Fibroblast of villous mesenchyme (primary cell): ENCODE results near the gene RPL36. TPM values are rescaled to one million over a fixed set of nuclear protein-coding genes. Genes with fewer than 3 reads are reported as not detected.

Source experiments
- DNase-seq: peaks from one replicate; pipeline ENCODE4 v3.0.0-alpha.2; 2010; ENCODE audit warnings: low read depth
- H3K4me3 ChIP-seq: 2 replicates; pipeline ENCODE4 v1.5.1; 2011; ENCODE audit warnings: low read depth, mild to moderate bottlenecking, low read length
- CTCF ChIP-seq: IDR thresholded peaks from 2 replicates; pipeline ENCODE4 v1.5.1; 2012; ENCODE audit warnings: low read depth, mild to moderate bottlenecking, low read length; ENCODE audit not compliant: insufficient read depth
- total RNA-seq: library from RNA; depleted of rRNA; stranded (reverse); fragments of >200 nt; gene quantifications from 2 replicates; pipeline ENCODE4 v1.2.3, GENCODE V29; 2012

Gene RPL36
- total RNA-seq, 1 donor, result 261 TPM

DNA sequence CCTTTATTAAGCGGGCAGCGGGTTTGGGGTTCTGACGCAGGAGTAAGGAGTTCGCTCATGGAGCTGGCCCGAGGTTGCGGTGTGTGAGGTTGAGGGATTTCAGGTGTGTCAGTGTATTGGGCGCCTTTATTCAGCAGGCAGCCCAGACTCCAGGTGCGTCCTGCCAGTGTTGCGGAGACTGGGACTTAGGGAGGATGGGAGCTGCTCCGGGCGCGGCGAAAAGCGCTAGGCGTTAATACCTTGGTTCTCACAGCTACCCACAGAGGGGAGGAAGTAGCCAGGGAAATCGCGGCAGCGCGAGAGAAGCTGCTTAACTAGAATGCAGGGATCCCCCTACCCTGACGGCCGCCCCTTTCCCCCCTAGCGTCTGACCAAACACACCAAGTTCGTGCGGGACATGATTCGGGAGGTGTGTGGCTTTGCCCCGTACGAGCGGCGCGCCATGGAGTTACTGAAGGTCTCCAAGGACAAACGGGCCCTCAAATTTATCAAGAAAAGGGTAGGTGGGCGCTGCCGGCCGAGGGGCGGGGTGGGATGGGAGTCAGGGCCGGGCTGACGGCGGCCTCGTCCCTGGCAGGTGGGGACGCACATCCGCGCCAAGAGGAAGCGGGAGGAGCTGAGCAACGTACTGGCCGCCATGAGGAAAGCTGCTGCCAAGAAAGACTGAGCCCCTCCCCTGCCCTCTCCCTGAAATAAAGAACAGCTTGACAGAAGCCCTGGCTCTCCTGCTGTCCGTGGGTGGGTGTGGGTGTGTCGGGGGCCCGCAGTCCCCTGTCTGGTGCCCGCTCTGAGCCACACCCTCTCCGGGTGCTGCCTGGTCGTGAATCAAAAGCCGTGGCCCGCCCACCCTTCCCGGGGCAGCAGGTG, 1.1 kb downstream of the RPL36 start:
- H3K4me3 ChIP-seq, result peak overlapping the region; percentile 93
- no peak for TF ChIP-seq CTCF
- DNase-seq, result peak; percentile 48

GRCh38 chr19:5691822-5692722, 2.0 kb downstream of the RPL36 start:
- DNase-seq, result peak; percentile 15

DNA sequence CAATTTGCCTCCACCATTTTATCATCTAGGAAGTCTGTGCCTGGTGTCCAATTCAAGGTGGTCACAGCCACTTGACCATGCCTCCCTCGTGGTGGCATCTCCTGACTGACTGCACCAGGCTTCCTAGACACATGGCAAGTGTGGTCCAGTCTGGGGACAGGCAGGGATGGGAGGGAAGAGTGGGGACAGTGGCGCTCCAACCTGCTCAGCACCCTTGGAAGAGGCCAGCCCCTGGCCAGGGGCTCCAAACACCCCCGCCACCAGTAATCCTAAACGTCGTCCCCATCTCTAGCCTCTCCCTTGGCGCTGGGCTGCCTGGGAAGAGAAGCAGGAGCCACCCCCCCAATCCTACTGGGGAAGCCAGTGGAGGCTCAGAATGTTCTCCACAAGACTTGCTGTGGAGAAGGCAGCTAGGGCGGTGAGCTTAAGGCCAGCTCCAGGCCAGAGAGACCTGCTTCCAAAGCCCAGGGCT, 2.7 kb downstream of the RPL36 start:
- no peak for TF ChIP-seq CTCF
- no peak overlapping the region for H3K4me3 ChIP-seq
- no peak for DNase-seq

More at GRCh38 chr19:5691822-5692722, 2.0 kb downstream of the RPL36 start:
- H3K4me3 ChIP-seq, result peak overlapping the region; percentile 93
- TF ChIP-seq CTCF, result no peak

GRCh38 chr19:5693195-5694166, 3.4 kb downstream of the RPL36 start:
- no peak for DNase-seq
- no peak overlapping the region for H3K4me3 ChIP-seq
- no peak for TF ChIP-seq CTCF

DNA sequence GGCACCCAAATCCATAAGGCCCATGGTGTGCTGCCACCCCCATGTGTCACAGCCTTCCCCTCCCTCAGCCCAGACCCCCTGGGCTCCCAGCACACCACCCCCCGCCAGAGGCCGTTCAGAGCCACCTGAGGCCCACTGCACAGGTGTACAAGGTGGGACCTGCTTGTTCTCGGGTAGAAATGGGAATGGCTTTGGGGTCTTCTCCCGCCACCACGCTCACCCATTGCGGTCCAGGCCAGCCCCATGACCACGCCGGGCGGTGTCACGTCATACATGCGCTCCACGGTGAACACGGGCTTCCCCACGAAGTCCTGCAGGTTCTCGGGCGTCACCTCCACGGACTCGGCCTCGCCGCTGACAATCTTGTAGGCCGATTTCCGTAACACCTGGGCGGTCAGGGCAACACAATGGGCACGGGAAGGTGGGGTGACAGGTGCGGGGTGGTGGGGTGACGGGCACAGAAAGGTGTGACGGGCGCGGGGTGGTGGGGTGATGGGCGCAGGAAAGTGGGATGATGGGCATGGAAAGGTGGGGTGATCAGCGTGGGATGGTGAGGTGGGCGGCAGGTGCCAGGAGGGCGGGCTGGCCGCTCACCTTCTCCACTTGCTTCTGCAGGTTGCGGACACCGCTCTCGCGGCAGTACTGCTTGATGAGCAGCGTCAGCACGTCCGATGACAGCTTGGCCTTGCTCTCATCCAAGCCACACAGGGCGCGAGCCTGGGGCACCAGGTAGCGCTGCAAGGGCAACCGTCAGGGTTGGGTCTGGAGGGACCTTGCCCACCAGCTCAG, 4.3 kb downstream of the RPL36 start:
- no peak for TF ChIP-seq CTCF
- H3K4me3 ChIP-seq, result no peak overlapping the region

More for the DNA sequence above, 4.3 kb downstream of the RPL36 start:
- DNase-seq, result no peak
